ENCODE data around the gene GRM7. TPM values are rescaled to one million over a fixed set of nuclear protein-coding genes. Genes with fewer than 3 reads are reported as not detected.

The GRM7 gene
- total and polyA plus RNA-seq, 2 of the 4 experiments (the other 2 are of a cell fraction): not detected

- H3K27me3 ChIP-seq (ENCODE audit: control insufficient read depth, insufficient read depth, low read length): no peaks in the 10 kb centered on the region
- H3K4me2 ChIP-seq (ENCODE audit: low read depth, low read length): no peak overlapping the region
- H3K14ac ChIP-seq (replicated peaks; ENCODE audit: low read depth, low read length): no peak overlapping the region
- no peaks in the 10 kb centered on the region for H3K36me3 ChIP-seq (ENCODE audit: control insufficient read depth, insufficient read depth, low read length)
- TF ChIP-seq CEBPB (IDR thresholded peaks at IDR 0.05; ENCODE audit: low read depth, low read length) (no peak), FOS (IDR thresholded peaks at IDR 0.05; ENCODE audit: low read depth, low read length) (no peak), ELK1 (IDR thresholded peaks at IDR 0.05; ENCODE audit: borderline replicate concordance, low read depth, low read length) (no peak), NFE2L2 (IDR thresholded peaks at IDR 0.05; ENCODE audit: low read depth, low read length) (no peak), RCOR1 (IDR thresholded peaks at IDR 0.05; ENCODE audit: insufficient replicate concordance, low read length) (no peak), USF2 (IDR thresholded peaks at IDR 0.05; ENCODE audit: low read depth, low read length) (no peak), MAFK (IDR thresholded peaks at IDR 0.05; ENCODE audit: low read depth, low read length) (no peak), RFX5 (IDR thresholded peaks at IDR 0.05; ENCODE audit: low read depth, low read length) (no peak), SMC3 (IDR thresholded peaks at IDR 0.05; ENCODE audit: low read depth, low read length) (no peak), RAD21 (IDR thresholded peaks at IDR 0.05; ENCODE audit: low read length) (no peak), MAZ (IDR thresholded peaks at IDR 0.05; ENCODE audit: borderline replicate concordance, low read depth, low read length) (no peak), POLR2A (IDR thresholded peaks at IDR 0.05; ENCODE audit: low read depth, low read length) (no peak), BHLHE40 (IDR thresholded peaks at IDR 0.05; ENCODE audit: low read depth, low read length) (no peak), MXI1 (IDR thresholded peaks at IDR 0.05; ENCODE audit: borderline replicate concordance, low read depth, low read length) (no peak)
- TF ChIP-seq, protein P1, sequence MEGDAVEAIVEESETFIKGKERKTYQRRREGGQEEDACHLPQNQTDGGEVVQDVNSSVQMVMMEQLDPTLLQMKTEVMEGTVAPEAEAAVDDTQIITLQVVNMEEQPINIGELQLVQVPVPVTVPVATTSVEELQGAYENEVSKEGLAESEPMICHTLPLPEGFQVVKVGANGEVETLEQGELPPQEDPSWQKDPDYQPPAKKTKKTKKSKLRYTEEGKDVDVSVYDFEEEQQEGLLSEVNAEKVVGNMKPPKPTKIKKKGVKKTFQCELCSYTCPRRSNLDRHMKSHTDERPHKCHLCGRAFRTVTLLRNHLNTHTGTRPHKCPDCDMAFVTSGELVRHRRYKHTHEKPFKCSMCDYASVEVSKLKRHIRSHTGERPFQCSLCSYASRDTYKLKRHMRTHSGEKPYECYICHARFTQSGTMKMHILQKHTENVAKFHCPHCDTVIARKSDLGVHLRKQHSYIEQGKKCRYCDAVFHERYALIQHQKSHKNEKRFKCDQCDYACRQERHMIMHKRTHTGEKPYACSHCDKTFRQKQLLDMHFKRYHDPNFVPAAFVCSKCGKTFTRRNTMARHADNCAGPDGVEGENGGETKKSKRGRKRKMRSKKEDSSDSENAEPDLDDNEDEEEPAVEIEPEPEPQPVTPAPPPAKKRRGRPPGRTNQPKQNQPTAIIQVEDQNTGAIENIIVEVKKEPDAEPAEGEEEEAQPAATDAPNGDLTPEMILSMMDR (conservative IDR thresholded peaks at IDR 0.05; ENCODE audit: low read depth, low read length): no peak
- no peak overlapping the region for H2AK9ac ChIP-seq (replicated peaks; ENCODE audit: low read depth, low read length, poor library complexity)
- H4K20me1 ChIP-seq (ENCODE audit: insufficient read depth, low read length): no peaks in the 10 kb centered on the region
- H4K5ac ChIP-seq (ENCODE audit: low read depth, low read length): no peak overlapping the region
- H3K27ac ChIP-seq (ENCODE audit: insufficient read depth, low read length): no peak overlapping the region
- WGBS, 2 experiments (ENCODE audit: extremely low coverage in 2 of 2, insufficient read length in 1 of 2): no CpG with 5 or more reads among the region's 1 CpG
- no peak overlapping the region for H4K8ac ChIP-seq (ENCODE audit: low read depth in 2 of 2, low read length in 2 of 2)
- DNase-seq (no peak), ATAC-seq (ENCODE audit: low read depth) (no peak)
- ChIA-PET POLR2A (ENCODE audit: unreplicated experiment) (no interaction called here), CTCF (no interaction called here)
- H3K4ac ChIP-seq (ENCODE audit: low read depth, low read length): no peak overlapping the region
- no peak overlapping the region for H3K56ac ChIP-seq (ENCODE audit: extremely low read depth, insufficient read depth, low read length)
- no peak overlapping the region for H2BK5ac ChIP-seq (ENCODE audit: low read depth, low read length, poor library complexity, severe bottlenecking)
- peaks cover 8% of the 10 kb centered on the region for H3K9me3 ChIP-seq (ENCODE audit: control insufficient read depth, insufficient read depth, low read length)
- no peak overlapping the region for H3K4me3 ChIP-seq (ENCODE audit: insufficient read depth, low read depth, low read length)
- no peak overlapping the region for H2AK5ac ChIP-seq (ENCODE audit: low read depth, low read length)
- no peak overlapping the region for H3K18ac ChIP-seq (ENCODE audit: low read depth, low read length)
- H2BK120ac ChIP-seq (ENCODE audit: low read depth, low read length): no peak overlapping the region
- H3K9ac ChIP-seq (ENCODE audit: low read depth, low read length): no peak overlapping the region
- no peaks in the 10 kb centered on the region for H3K9me1 ChIP-seq (ENCODE audit: insufficient read depth, low read length)
- H2BK15ac ChIP-seq (ENCODE audit: low read depth, low read length): no peak overlapping the region
- no peak overlapping the region for H2AFZ ChIP-seq (replicated peaks; ENCODE audit: low read length, poor library complexity)
- no peak overlapping the region for H2BK20ac ChIP-seq (ENCODE audit: low read depth, low read length)
- dilution Hi-C loops (cut with HindIII; ENCODE audit: low sequenced_read_pairs, unreplicated experiment): no loop called here
- no TSS peak for BruUV-seq (replicated peaks)
- H3K79me1 ChIP-seq (ENCODE audit: low read depth in 1 of 2, low read length in 2 of 2): no peaks in the 10 kb centered on the region
- intact Hi-C loops (cut with micrococcal nuclease): no loop called here
- no peak overlapping the region for H3K23ac ChIP-seq (ENCODE audit: low read depth, low read length)
- no peaks in the 10 kb centered on the region for H3K4me1 ChIP-seq (ENCODE audit: control insufficient read depth, insufficient read depth, low read length)
- in situ Hi-C loops (cut with MboI; ENCODE audit: low sequenced_read_pairs): no loop called here
- H4K91ac ChIP-seq (ENCODE audit: insufficient read depth, low read depth, low read length): no peak overlapping the region
Measured at GRCh38 chr3:7620401-7620800, 759.5 kb downstream of the GRM7 start.

All from IMR-90 (cell line).